ENCODE measurements around the gene MAU2. TPM values are rescaled to one million over a fixed set of nuclear protein-coding genes. Genes with fewer than 3 reads are reported as not detected.

Gene MAU2
- total RNA-seq, 2 donors from 2014 or later: 52.5 to 106 TPM

GRCh38 chr19:19280561-19280960 lies 40.1 kb upstream of the MAU2 start:
- Histone ChIP-seq H3K27me3 (replicated peaks; ENCODE audit: insufficient read depth) (no peaks in the 10 kb centered on the region), H3K4me1 (replicated peaks) (no peaks in the 10 kb centered on the region), H3K9me3 (no peaks in the 10 kb centered on the region), H3K36me3 (peaks cover 3 to 8% of the 10 kb centered on the region in 2 donors), H3K27ac (no peak overlapping the region), H3K4me3 (no peak overlapping the region)
- intact Hi-C loops (cut with DNase I): no loop called here
- WGBS: 80% methylated on average over 16 of the region's 16 CpGs
- no peak for TF ChIP-seq POLR2AphosphoS5 (IDR thresholded peaks at IDR 0.05)
- no peak for TF ChIP-seq POLR2A (IDR thresholded peaks at IDR 0.05)
- no peak for TF ChIP-seq CTCF (IDR thresholded peaks at IDR 0.05)
- DNase-seq (ENCODE audit: low spot score): no peak

GRCh38 chr19:19285686-19286085 lies 34.9 kb upstream of the MAU2 start:
- Histone ChIP-seq H3K27ac (no peak overlapping the region), H3K4me3 (no peak overlapping the region), H3K36me3 (peaks cover 0 to 3% of the 10 kb centered on the region in 2 donors), H3K9me3 (no peaks in the 10 kb centered on the region), H3K27me3 (replicated peaks; ENCODE audit: insufficient read depth) (no peaks in the 10 kb centered on the region), H3K4me1 (replicated peaks) (no peaks in the 10 kb centered on the region)
- TF ChIP-seq POLR2A (IDR thresholded peaks at IDR 0.05): no peak
- TF ChIP-seq POLR2AphosphoS5 (IDR thresholded peaks at IDR 0.05): no peak
- TF ChIP-seq CTCF (IDR thresholded peaks at IDR 0.05): no peak
- WGBS: 94% methylated on average over 10 of the region's 10 CpGs
- DNase-seq (ENCODE audit: low spot score): no peak
- intact Hi-C loops (cut with DNase I): no loop called here

- Histone ChIP-seq H3K4me1 (replicated peaks) (no peaks in the 10 kb centered on the region), H3K4me3 (no peak overlapping the region), H3K27ac (no peak overlapping the region), H3K36me3 (no peaks in the 10 kb centered on the region), H3K9me3 (no peaks in the 10 kb centered on the region), H3K27me3 (replicated peaks; ENCODE audit: insufficient read depth) (no peaks in the 10 kb centered on the region)
- intact Hi-C loops (cut with DNase I): no loop called here
- 98% methylated on average over 5 of the region's 5 CpGs for WGBS
- no peak for DNase-seq (ENCODE audit: low spot score)
- TF ChIP-seq CTCF (IDR thresholded peaks at IDR 0.05) (no peak), POLR2A (IDR thresholded peaks at IDR 0.05) (no peak), POLR2AphosphoS5 (IDR thresholded peaks at IDR 0.05) (no peak)
These were observed 28.0 kb upstream of the MAU2 start for GRCh38 chr19:19292607-19293006.

GRCh38 chr19:19294914-19295313 lies 25.7 kb upstream of the MAU2 start:
- no peak for TF ChIP-seq CTCF (IDR thresholded peaks at IDR 0.05)
- no peak for TF ChIP-seq POLR2A (IDR thresholded peaks at IDR 0.05)
- no peak for TF ChIP-seq POLR2AphosphoS5 (IDR thresholded peaks at IDR 0.05)
- DNase-seq (ENCODE audit: low spot score): no peak
- intact Hi-C loops (cut with DNase I): no loop called here
- Histone ChIP-seq H3K36me3 (no peaks in the 10 kb centered on the region), H3K27me3 (replicated peaks; ENCODE audit: insufficient read depth) (no peaks in the 10 kb centered on the region), H3K4me1 (replicated peaks) (no peaks in the 10 kb centered on the region), H3K27ac (no peak overlapping the region), H3K9me3 (no peaks in the 10 kb centered on the region), H3K4me3 (no peak overlapping the region)
- 79% methylated on average over 4 of the region's 4 CpGs for WGBS

GRCh38 chr19:19296953-19297689 lies 23.5 kb upstream of the MAU2 start:
- Histone ChIP-seq H3K4me3 (no peak overlapping the region), H3K27ac (no peak overlapping the region), H3K27me3 (replicated peaks; ENCODE audit: insufficient read depth) (no peaks in the 10 kb centered on the region), H3K4me1 (replicated peaks) (no peaks in the 10 kb centered on the region), H3K36me3 (peaks cover 3 to 14% of the 10 kb centered on the region in 2 donors), H3K9me3 (no peaks in the 10 kb centered on the region)
- intact Hi-C loops (cut with DNase I): no loop called here
- 92% methylated on average over 19 of the region's 19 CpGs for WGBS
- no peak for TF ChIP-seq CTCF (IDR thresholded peaks at IDR 0.05)
- TF ChIP-seq POLR2A (IDR thresholded peaks at IDR 0.05): no peak
- no peak for TF ChIP-seq POLR2AphosphoS5 (IDR thresholded peaks at IDR 0.05)
- no peak for DNase-seq (ENCODE audit: low spot score)

Measured in prostate gland (tissue), 2 donors.